KMS-11 (cell line): ENCODE results near the gene GCFC2.
A peak's percentile ranks its signal among the peaks of the same experiment; 100 is the strongest.

Experiments
- H2AFZ ChIP-seq: fragments of 200-600 bp; sonication (generic); 2 replicates; pipeline ENCODE4 v1.6.1; 2016; ENCODE audit warnings: antibody characterized with exemption, mixed run types, low read depth
- H3K27ac ChIP-seq: fragments of 200-600 bp; sonication (generic); 2 replicates; pipeline ENCODE4 v1.6.1; 2016; ENCODE audit warnings: mild to moderate bottlenecking, mixed run types
- H3K27me3 ChIP-seq: fragments of 200-600 bp; sonication (generic); 2 replicates; pipeline ENCODE4 v1.6.1; 2017; ENCODE audit warnings: mild to moderate bottlenecking, low read depth, mixed run types, moderate library complexity; ENCODE audit not compliant: insufficient read depth
- H3K36me3 ChIP-seq: fragments of 200-600 bp; sonication (generic); 2 replicates; pipeline ENCODE4 v1.6.1; 2017; ENCODE audit warnings: mild to moderate bottlenecking, mixed run types; ENCODE audit not compliant: insufficient read depth
- H3K4me1 ChIP-seq: fragments of 200-600 bp; sonication (generic); 2 replicates; pipeline ENCODE4 v1.6.1; 2016; ENCODE audit warnings: mild to moderate bottlenecking, low read depth, mixed run types; ENCODE audit not compliant: poor library complexity, severe bottlenecking
- H3K4me2 ChIP-seq: fragments of 200-600 bp; sonication (generic); 2 replicates; pipeline ENCODE4 v1.7.0; 2016; ENCODE audit warnings: mild to moderate bottlenecking, mixed run types
- H3K4me3 ChIP-seq: fragments of 200-600 bp; sonication (generic); IDR thresholded peaks from 2 replicates; pipeline ENCODE4 v1.6.1; 2017; ENCODE audit warnings: low read depth, low read length, mixed read lengths; ENCODE audit not compliant: insufficient read depth
- H3K79me2 ChIP-seq: fragments of 200-600 bp; sonication (generic); 2 replicates; pipeline ENCODE4 v1.6.1; 2016; ENCODE audit warnings: low read depth, mixed run types; ENCODE audit not compliant: insufficient read depth
- H3K9ac ChIP-seq: fragments of 200-600 bp; sonication (generic); 2 replicates; pipeline ENCODE4 v1.6.1; 2016; ENCODE audit warnings: mild to moderate bottlenecking, mixed run types
- H4K20me1 ChIP-seq: fragments of 200-600 bp; sonication (generic); 2 replicates; pipeline ENCODE4 v1.6.1; 2016; ENCODE audit warnings: mild to moderate bottlenecking, mixed run types; ENCODE audit not compliant: insufficient read depth
- CTCF ChIP-seq: fragments of 200-600 bp; sonication (generic); conservative IDR thresholded peaks from 2 replicates; pipeline ENCODE4 v1.6.1; 2017; ENCODE audit warnings: low read depth, mild to moderate bottlenecking, antibody characterized with exemption, low read length, moderate library complexity, mixed read lengths

Gene GCFC2

DNA sequence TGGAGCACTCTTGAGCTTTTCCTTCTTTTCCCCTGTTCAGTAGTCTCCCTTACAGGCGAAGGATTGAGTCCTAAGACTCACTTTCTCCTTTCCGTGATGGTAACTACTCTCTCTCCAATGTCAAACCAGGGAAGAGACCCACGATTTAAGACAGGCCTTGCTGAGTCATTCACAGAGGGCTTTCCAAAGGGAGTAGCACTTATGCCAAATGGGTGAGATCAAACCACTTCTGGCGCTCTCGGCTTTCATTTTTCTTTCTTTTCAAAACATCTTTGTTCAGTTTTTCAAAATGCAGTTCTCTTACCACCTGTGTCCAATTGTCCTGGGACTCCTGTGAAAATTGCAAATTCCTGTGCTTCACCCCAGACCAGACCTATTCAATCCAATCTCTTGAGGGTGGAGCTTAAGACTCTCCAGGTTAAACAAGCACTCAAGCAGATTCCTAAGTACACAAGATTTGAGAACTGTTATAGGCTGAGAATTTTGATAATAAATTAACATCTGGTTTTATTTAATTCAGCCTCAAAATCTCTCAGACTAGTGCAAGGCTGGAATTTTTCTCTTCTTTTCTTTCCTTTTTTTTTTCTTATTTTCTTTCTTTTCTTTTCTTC lies 78.5 kb downstream of the GCFC2 start:
- Histone ChIP-seq H3K27me3 (no peaks in the 10 kb centered on the region), H3K4me2 (no peak overlapping the region), H3K4me3 (no peak overlapping the region), H3K9ac (no peak overlapping the region), H3K27ac (no peak overlapping the region), H3K4me1 (no peaks in the 10 kb centered on the region), H3K79me2 (no peaks in the 10 kb centered on the region), H3K36me3 (no peaks in the 10 kb centered on the region), H4K20me1 (no peaks in the 10 kb centered on the region), H2AFZ (no peak overlapping the region)
- TF ChIP-seq CTCF, result no peak

DNA sequence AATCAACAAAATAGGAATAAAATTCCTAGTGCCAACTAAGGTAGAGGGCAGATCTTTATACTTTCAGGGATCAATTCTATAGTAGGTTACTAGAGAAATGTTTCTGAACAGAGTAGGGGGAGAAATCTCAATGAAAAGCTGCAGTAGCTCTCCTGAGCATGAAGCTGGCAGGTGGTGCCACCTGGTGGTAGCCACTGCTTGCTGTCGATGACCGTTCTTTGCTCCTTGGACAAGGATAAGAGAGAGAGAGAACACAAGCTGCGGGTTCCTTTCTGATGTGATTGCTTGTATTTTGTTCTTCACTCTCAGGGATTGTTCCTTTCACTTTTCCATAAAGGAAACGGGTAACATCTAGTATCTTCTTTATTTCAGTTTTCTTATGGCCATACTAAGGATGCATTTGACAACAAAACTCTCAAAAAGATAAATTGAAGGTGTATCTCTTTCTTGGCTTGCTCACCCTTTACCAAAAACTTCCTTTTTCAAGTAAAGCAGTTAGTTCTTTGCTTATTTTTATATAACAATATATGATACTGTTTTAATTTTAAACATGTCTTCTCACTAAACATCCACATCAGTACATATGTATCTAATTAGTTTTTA lies 82.7 kb downstream of the GCFC2 start:
- no peak overlapping the region for H2AFZ ChIP-seq

GRCh38 chr2:75622929-75623328 lies 87.8 kb downstream of the GCFC2 start:
- H3K27ac ChIP-seq, result no peak overlapping the region
- TF ChIP-seq CTCF, result no peak
- H3K4me3 ChIP-seq, result no peak overlapping the region
- H2AFZ ChIP-seq, result no peak overlapping the region
- H3K4me2 ChIP-seq, result no peak overlapping the region
- no peaks in the 10 kb centered on the region for H3K27me3 ChIP-seq
- H4K20me1 ChIP-seq, result no peaks in the 10 kb centered on the region
- no peaks in the 10 kb centered on the region for H3K79me2 ChIP-seq
- no peaks in the 10 kb centered on the region for H3K4me1 ChIP-seq
- H3K36me3 ChIP-seq, result no peaks in the 10 kb centered on the region
- H3K9ac ChIP-seq, result no peak overlapping the region

More for the DNA sequence above, 82.7 kb downstream of the GCFC2 start:
- no peak overlapping the region for H3K9ac ChIP-seq
- no peaks in the 10 kb centered on the region for H3K4me1 ChIP-seq
- no peaks in the 10 kb centered on the region for H3K36me3 ChIP-seq
- no peaks in the 10 kb centered on the region for H3K27me3 ChIP-seq
- H4K20me1 ChIP-seq, result no peaks in the 10 kb centered on the region
- no peak overlapping the region for H3K4me2 ChIP-seq
- no peak overlapping the region for H3K27ac ChIP-seq
- TF ChIP-seq CTCF, result peak; percentile 93
- no peak overlapping the region for H3K4me3 ChIP-seq
- no peaks in the 10 kb centered on the region for H3K79me2 ChIP-seq

- Histone ChIP-seq H3K4me3 (no peak overlapping the region), H3K27me3 (no peaks in the 10 kb centered on the region), H3K4me1 (no peaks in the 10 kb centered on the region), H4K20me1 (no peaks in the 10 kb centered on the region), H3K9ac (no peak overlapping the region), H3K79me2 (no peaks in the 10 kb centered on the region), H3K4me2 (no peak overlapping the region), H3K36me3 (no peaks in the 10 kb centered on the region), H3K27ac (no peak overlapping the region), H2AFZ (no peak overlapping the region)
- TF ChIP-seq CTCF, result no peak
These were observed 88.2 kb downstream of the GCFC2 start for GRCh38 chr2:75622500-75622899.
